ENCODE results near the gene GRAMD2B.
"Not testable (repeated sequence)": the region's sequence is repeated elsewhere in the genome, so short reads cannot be mapped to it uniquely, and the experiment has no call there.

GRAMD2B gene

GRCh38 chr5:126435714-126436113, 12.5 kb downstream of the GRAMD2B start:
- H3K27me3 ChIP-seq (ENCODE audit: insufficient read depth, low read length, poor library complexity, severe bottlenecking): no peaks in the 10 kb centered on the region
- H3K4me2 ChIP-seq (ENCODE audit: low read depth, low read length, poor library complexity, severe bottlenecking): no peak overlapping the region
- H3K9me3 ChIP-seq (ENCODE audit: insufficient read depth, low read depth, low read length): no peaks in the 10 kb centered on the region
- no peak overlapping the region for H3K4me3 ChIP-seq (ENCODE audit: low read length, poor library complexity, severe bottlenecking)
- no peaks in the 10 kb centered on the region for H3K79me2 ChIP-seq (ENCODE audit: insufficient read depth, low read length)
- H3F3A ChIP-seq (ENCODE audit: low read depth): no peaks in the 10 kb centered on the region
- no peaks in the 10 kb centered on the region for H4K20me1 ChIP-seq (ENCODE audit: insufficient read depth, low read length, poor library complexity, severe bottlenecking)
- H3K36me3 ChIP-seq (ENCODE audit: insufficient read depth, low read length): no peaks in the 10 kb centered on the region
- no peaks in the 10 kb centered on the region for H3K9me2 ChIP-seq (replicated peaks; ENCODE audit: low read depth, low read length)
- no peak overlapping the region for H2AFZ ChIP-seq (ENCODE audit: low read length)
- no peak overlapping the region for H3K9ac ChIP-seq (ENCODE audit: low read depth, low read length, poor library complexity, severe bottlenecking)
- no peaks in the 10 kb centered on the region for H3K4me1 ChIP-seq (ENCODE audit: insufficient read depth, low read length, poor library complexity, severe bottlenecking)
- TF ChIP-seq CTCF (conservative IDR thresholded peaks at IDR 0.05; ENCODE audit: low read length): no peak
- no peak for TF ChIP-seq EZH2phosphoT487 (IDR thresholded peaks at IDR 0.05; ENCODE audit: borderline replicate concordance)

GRCh38 chr5:126437721-126438120, 14.5 kb downstream of the GRAMD2B start:
- H4K20me1 ChIP-seq (ENCODE audit: insufficient read depth, low read length, poor library complexity, severe bottlenecking): no peaks in the 10 kb centered on the region

DNA sequence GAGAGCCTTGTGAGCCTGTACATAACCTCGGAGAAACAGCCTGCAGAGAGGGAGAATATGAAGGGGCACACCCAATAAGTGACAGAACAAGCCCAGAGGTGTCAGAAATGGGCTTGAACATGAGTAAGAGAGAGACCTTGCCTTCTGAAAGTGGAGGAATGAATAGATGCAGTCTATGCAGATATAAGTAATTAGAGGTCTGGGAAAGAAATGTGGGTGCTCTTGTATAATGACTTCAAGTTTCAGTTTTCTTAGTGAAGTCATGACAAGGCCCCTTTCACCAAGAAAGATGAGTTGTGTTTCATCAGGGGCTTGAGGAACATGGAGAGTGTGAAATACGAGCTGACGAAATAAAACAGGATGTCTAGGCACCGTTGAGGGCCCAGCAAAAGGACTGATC, 15.1 kb downstream of the GRAMD2B start:
- no peak overlapping the region for H3K4me2 ChIP-seq (ENCODE audit: low read depth, low read length, poor library complexity, severe bottlenecking)
- no peak overlapping the region for H3K9ac ChIP-seq (ENCODE audit: low read depth, low read length, poor library complexity, severe bottlenecking)
- H3K79me2 ChIP-seq (ENCODE audit: insufficient read depth, low read length): no peaks in the 10 kb centered on the region
- TF ChIP-seq EZH2phosphoT487 (IDR thresholded peaks at IDR 0.05; ENCODE audit: borderline replicate concordance): no peak
- H3K27me3 ChIP-seq (ENCODE audit: insufficient read depth, low read length, poor library complexity, severe bottlenecking): no peaks in the 10 kb centered on the region
- H3K4me3 ChIP-seq (ENCODE audit: low read length, poor library complexity, severe bottlenecking): no peak overlapping the region
- no peaks in the 10 kb centered on the region for H3K9me3 ChIP-seq (ENCODE audit: insufficient read depth, low read depth, low read length)
- H3F3A ChIP-seq (ENCODE audit: low read depth): no peaks in the 10 kb centered on the region
- H3K9me2 ChIP-seq (replicated peaks; ENCODE audit: low read depth, low read length): no peaks in the 10 kb centered on the region
- H2AFZ ChIP-seq (ENCODE audit: low read length): no peak overlapping the region
- H3K36me3 ChIP-seq (ENCODE audit: insufficient read depth, low read length): no peaks in the 10 kb centered on the region
- H3K4me1 ChIP-seq (ENCODE audit: insufficient read depth, low read length, poor library complexity, severe bottlenecking): no peaks in the 10 kb centered on the region
- H4K20me1 ChIP-seq (ENCODE audit: insufficient read depth, low read length, poor library complexity, severe bottlenecking): no peaks in the 10 kb centered on the region

More at GRCh38 chr5:126437721-126438120, 14.5 kb downstream of the GRAMD2B start:
- H3K4me1 ChIP-seq (ENCODE audit: insufficient read depth, low read length, poor library complexity, severe bottlenecking): no peaks in the 10 kb centered on the region
- no peak overlapping the region for H3K4me2 ChIP-seq (ENCODE audit: low read depth, low read length, poor library complexity, severe bottlenecking)
- no peaks in the 10 kb centered on the region for H3K9me2 ChIP-seq (replicated peaks; ENCODE audit: low read depth, low read length)
- no peaks in the 10 kb centered on the region for H3F3A ChIP-seq (ENCODE audit: low read depth)
- TF ChIP-seq CTCF (conservative IDR thresholded peaks at IDR 0.05; ENCODE audit: low read length) (no peak), EZH2phosphoT487 (IDR thresholded peaks at IDR 0.05; ENCODE audit: borderline replicate concordance) (no peak)
- H3K4me3 ChIP-seq (ENCODE audit: low read length, poor library complexity, severe bottlenecking): no peak overlapping the region
- H3K9ac ChIP-seq (ENCODE audit: low read depth, low read length, poor library complexity, severe bottlenecking): no peak overlapping the region
- H3K27me3 ChIP-seq (ENCODE audit: insufficient read depth, low read length, poor library complexity, severe bottlenecking): no peaks in the 10 kb centered on the region
- H3K36me3 ChIP-seq (ENCODE audit: insufficient read depth, low read length): no peaks in the 10 kb centered on the region
- H3K9me3 ChIP-seq (ENCODE audit: insufficient read depth, low read depth, low read length): no peaks in the 10 kb centered on the region
- no peak overlapping the region for H2AFZ ChIP-seq (ENCODE audit: low read length)
- no peaks in the 10 kb centered on the region for H3K79me2 ChIP-seq (ENCODE audit: insufficient read depth, low read length)

DNA sequence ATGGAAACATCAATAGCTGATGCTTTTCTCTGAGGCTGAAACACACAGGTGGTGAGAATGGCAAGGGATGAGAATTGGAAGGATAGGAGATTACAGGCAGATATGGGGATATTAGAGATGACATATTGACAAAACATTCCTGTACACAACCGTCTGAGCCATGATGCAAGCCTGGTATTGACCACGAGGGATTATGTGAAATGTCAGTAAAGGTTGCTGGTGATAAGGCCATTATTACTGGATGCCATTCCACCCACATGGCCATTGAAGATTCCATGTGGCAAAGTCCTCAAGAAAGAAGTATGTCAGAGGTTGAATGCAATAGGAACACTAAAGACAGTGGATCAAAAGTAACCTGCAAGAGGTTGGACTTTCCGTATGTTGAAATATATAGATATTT, 15.7 kb downstream of the GRAMD2B start:
- Histone ChIP-seq H3K4me3 (ENCODE audit: low read length, poor library complexity, severe bottlenecking) (no peak overlapping the region), H3K79me2 (ENCODE audit: insufficient read depth, low read length) (no peaks in the 10 kb centered on the region), H3K4me2 (ENCODE audit: low read depth, low read length, poor library complexity, severe bottlenecking) (no peak overlapping the region), H3K9ac (ENCODE audit: low read depth, low read length, poor library complexity, severe bottlenecking) (no peak overlapping the region), H3K27me3 (ENCODE audit: insufficient read depth, low read length, poor library complexity, severe bottlenecking) (no peaks in the 10 kb centered on the region), H3F3A (ENCODE audit: low read depth) (no peaks in the 10 kb centered on the region), H3K36me3 (ENCODE audit: insufficient read depth, low read length) (no peaks in the 10 kb centered on the region), H3K4me1 (ENCODE audit: insufficient read depth, low read length, poor library complexity, severe bottlenecking) (no peaks in the 10 kb centered on the region), H2AFZ (ENCODE audit: low read length) (no peak overlapping the region), H3K9me2 (replicated peaks; ENCODE audit: low read depth, low read length) (no peaks in the 10 kb centered on the region), H4K20me1 (ENCODE audit: insufficient read depth, low read length, poor library complexity, severe bottlenecking) (no peaks in the 10 kb centered on the region), H3K9me3 (ENCODE audit: insufficient read depth, low read depth, low read length) (no peaks in the 10 kb centered on the region)
- no peak for TF ChIP-seq EZH2phosphoT487 (IDR thresholded peaks at IDR 0.05; ENCODE audit: borderline replicate concordance)
- no peak for TF ChIP-seq CTCF (conservative IDR thresholded peaks at IDR 0.05; ENCODE audit: low read length)

DNA sequence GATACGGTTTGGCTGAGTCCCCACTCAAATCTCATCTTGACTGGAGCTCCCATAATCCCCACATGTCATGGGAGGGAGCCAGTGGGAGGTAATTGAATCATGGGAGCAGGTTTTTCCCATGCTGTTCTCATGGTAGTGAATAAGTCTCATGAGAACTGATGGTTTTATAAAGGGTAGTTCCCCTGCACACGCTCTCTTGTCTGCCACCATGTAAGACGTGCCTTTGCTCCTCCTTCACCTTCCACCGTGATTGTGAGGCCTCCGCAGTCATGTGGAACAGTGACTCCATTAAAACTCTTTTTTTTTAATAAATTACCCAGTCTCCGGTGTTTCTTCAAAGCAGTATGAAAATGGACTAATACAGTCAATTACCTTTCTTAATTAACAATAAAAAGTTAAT, 16.5 kb downstream of the GRAMD2B start:
- not testable (repeated sequence) for H3K27me3 ChIP-seq (ENCODE audit: insufficient read depth, low read length, poor library complexity, severe bottlenecking); H3K4me2 ChIP-seq (ENCODE audit: low read depth, low read length, poor library complexity, severe bottlenecking); H3K4me3 ChIP-seq (ENCODE audit: low read length, poor library complexity, severe bottlenecking); H3K4me1 ChIP-seq (ENCODE audit: insufficient read depth, low read length, poor library complexity, severe bottlenecking); H3K9me3 ChIP-seq (ENCODE audit: insufficient read depth, low read depth, low read length); H4K20me1 ChIP-seq (ENCODE audit: insufficient read depth, low read length, poor library complexity, severe bottlenecking); H3K9me2 ChIP-seq (replicated peaks; ENCODE audit: low read depth, low read length); H3K9ac ChIP-seq (ENCODE audit: low read depth, low read length, poor library complexity, severe bottlenecking); H3K36me3 ChIP-seq (ENCODE audit: insufficient read depth, low read length); H2AFZ ChIP-seq (ENCODE audit: low read length); H3F3A ChIP-seq (ENCODE audit: low read depth); H3K79me2 ChIP-seq (ENCODE audit: insufficient read depth, low read length)

All from Loucy (cell line).